H1 (cell line): ENCODE data around the gene RTN4. TPM values are rescaled to one million over a fixed set of nuclear protein-coding genes. Genes with fewer than 3 reads are reported as not detected.

ENCODE experiments used
- CTCF ChIA-PET: fragments of 300-600 bp; sonication (Branson Sonifier 250); formaldehyde crosslinking; loops from one replicate; lab custom pipeline; 2021; ENCODE audit not compliant: partially characterized antibody; lab: Charles Lee
- POLR2A ChIA-PET: fragments of 300-600 bp; sonication (Branson Sonifier 250); formaldehyde crosslinking; loops from one replicate; lab custom pipeline; 2021; ENCODE audit warnings: inconsistent platforms; ENCODE audit not compliant: partially characterized antibody; lab: Charles Lee
- DNase-seq, 2 experiments: peaks; one replicate each; pipeline versions ENCODE4 v3.0.0 to v3.0.0-alpha.2; 2010 to 2022; ENCODE audit warnings: low spot score in 2 of 2, low read depth in 1 of 2, mixed read lengths in 1 of 2
- FAIRE-seq: peaks from 2 replicates; lab custom pipeline; 2011; peaks lifted over from hg19 to GRCh38; lab: Jason Lieb, UNC
- H2AFZ ChIP-seq: 2 replicates; pipeline ENCODE4 v1.8.1; 2012; ENCODE audit warnings: low read length, inconsistent platforms
- H2AK5ac ChIP-seq: 2 replicates; pipeline ENCODE4 v1.6.1; 2013; ENCODE audit warnings: low read depth, low read length
- H2BK120ac ChIP-seq: replicated peaks from 2 replicates; pipeline ENCODE3; 2013; ENCODE audit warnings: low read depth, low read length, inconsistent platforms
- H2BK12ac ChIP-seq: 2 replicates; pipeline ENCODE4 v1.6.1; 2013; ENCODE audit warnings: low read depth, low read length
- H2BK15ac ChIP-seq: 2 replicates; pipeline ENCODE4 v1.6.1; 2013; ENCODE audit warnings: low read length
- H2BK20ac ChIP-seq: 2 replicates; pipeline ENCODE4 v1.6.1; 2013; ENCODE audit warnings: low read length
- H2BK5ac ChIP-seq: 2 replicates; pipeline ENCODE4 v1.6.1; 2013; ENCODE audit warnings: low read depth, low read length
- H3K14ac ChIP-seq: 2 replicates; pipeline ENCODE4 v1.6.1; 2013; ENCODE audit warnings: inconsistent platforms; ENCODE audit not compliant: insufficient read length
- H3K18ac ChIP-seq: 2 replicates; pipeline ENCODE4 v1.6.1; 2013; ENCODE audit warnings: low read length; ENCODE audit errors: extremely low read depth
- H3K23ac ChIP-seq: 2 replicates; pipeline ENCODE4 v1.6.1; 2013; ENCODE audit warnings: inconsistent platforms; ENCODE audit not compliant: insufficient read length
- H3K23me2 ChIP-seq: 2 replicates; pipeline ENCODE4 v1.6.1; 2013; ENCODE audit warnings: low read depth, low read length
- H3K27ac ChIP-seq: 2 replicates; pipeline ENCODE4 v1.6.1; 2011; ENCODE audit warnings: low read depth, low read length, inconsistent platforms
- H3K27me3 ChIP-seq, 4 experiments: replicated peaks in 1 of 4; 1 replicate in 1 of 4; 2 replicates in 3 of 4; pipeline versions ENCODE4 v1.6.1 to v1.8.1; 2011 to 2013; ENCODE audit warnings: low read length in 3 of 4, mild to moderate bottlenecking in 3 of 4, inconsistent platforms in 2 of 4, mixed read lengths in 2 of 4, moderate library complexity in 1 of 4; ENCODE audit not compliant: control insufficient read depth in 3 of 4, insufficient read depth in 3 of 4; ENCODE audit errors: extremely low read depth in 1 of 4
- H3K36me3 ChIP-seq, 4 experiments: 2 replicates each; pipeline versions ENCODE4 v1.6.1 to v1.8.1; 2011 to 2013; ENCODE audit warnings: mild to moderate bottlenecking in 4 of 4, low read length in 3 of 4, moderate library complexity in 2 of 4, control low read depth in 1 of 4, inconsistent platforms in 1 of 4; ENCODE audit not compliant: insufficient read depth in 4 of 4, control insufficient read depth in 2 of 4
- H3K4ac ChIP-seq: replicated peaks from 2 replicates; pipeline ENCODE3; 2013; ENCODE audit warnings: low read length, low read depth, mixed read lengths, inconsistent platforms; ENCODE audit not compliant: insufficient read length
- H3K4me1 ChIP-seq, 4 experiments: replicated peaks in 1 of 4; 1 replicate in 1 of 4; 2 replicates in 3 of 4; pipeline versions ENCODE4 v1.6.1 to v1.8.1; 2011 to 2013; ENCODE audit warnings: low read length in 3 of 4, inconsistent platforms in 2 of 4, mixed read lengths in 1 of 4; ENCODE audit not compliant: insufficient read depth in 4 of 4, control insufficient read depth in 3 of 4
- H3K4me2 ChIP-seq, 2 experiments: 2 replicates each; pipeline versions ENCODE4 v1.6.1 to v1.8.1; 2011 to 2013; ENCODE audit warnings: low read depth in 2 of 2, low read length in 2 of 2, control low read depth in 1 of 2, inconsistent platforms in 1 of 2, mild to moderate bottlenecking in 1 of 2; ENCODE audit not compliant: insufficient read depth in 1 of 2
- H3K4me3 ChIP-seq, 4 experiments: fragments of 200-600, 300-600 bp in 1 of 4; sonication (generic), shearing (Covaris generic), sonication (Bioruptor Twin) in 1 of 4; 2 replicates each; pipeline versions ENCODE4 v1.5.1 to v1.8.1; 2011 to 2016; ENCODE audit warnings: low read length in 4 of 4, low read depth in 3 of 4, control low read depth in 2 of 4, inconsistent platforms in 2 of 4, mild to moderate bottlenecking in 2 of 4, mixed read lengths in 1 of 4, moderate library complexity in 1 of 4; ENCODE audit not compliant: insufficient read depth in 2 of 4; ENCODE audit errors: extremely low read depth in 1 of 4
- H3K56ac ChIP-seq: replicated peaks from 2 replicates; pipeline ENCODE3; 2013; ENCODE audit warnings: low read depth, mild to moderate bottlenecking, mixed read lengths, low read length, inconsistent platforms; ENCODE audit not compliant: insufficient read length
- H3K79me1 ChIP-seq: 2 replicates; pipeline ENCODE4 v1.6.1; 2013; ENCODE audit warnings: low read depth, low read length, control low read depth
- H3K79me2 ChIP-seq, 2 experiments: 2 replicates each; pipeline versions ENCODE4 v1.6.1 to v1.8.1; 2012 to 2013; ENCODE audit warnings: low read length in 2 of 2, mild to moderate bottlenecking in 2 of 2, inconsistent platforms in 1 of 2; ENCODE audit not compliant: insufficient read depth in 2 of 2, control insufficient read depth in 1 of 2
- H3K9ac ChIP-seq, 4 experiments: replicated peaks in 1 of 4; 1 replicate in 1 of 4; 2 replicates in 3 of 4; pipeline versions ENCODE4 v1.6.1 to v1.8.1; 2011 to 2013; ENCODE audit warnings: low read depth in 3 of 4, low read length in 3 of 4, control low read depth in 2 of 4, mild to moderate bottlenecking in 2 of 4, moderate library complexity in 2 of 4, inconsistent platforms in 1 of 4; ENCODE audit errors: extremely low read depth in 1 of 4
- H3K9me3 ChIP-seq, 2 experiments: 2 replicates each; pipeline versions ENCODE4 v1.6.1 to v1.8.1; 2012 to 2013; ENCODE audit warnings: mild to moderate bottlenecking in 2 of 2, moderate library complexity in 2 of 2, control low read depth in 1 of 2, inconsistent platforms in 1 of 2, low read depth in 1 of 2, low read length in 1 of 2, mixed read lengths in 1 of 2; ENCODE audit not compliant: insufficient read depth in 2 of 2
- H4K20me1 ChIP-seq, 2 experiments: replicated peaks in 1 of 2; 2 replicates each; pipeline versions ENCODE3 to v1.8.1; 2011 to 2013; ENCODE audit warnings: inconsistent platforms in 2 of 2, low read length in 2 of 2, mild to moderate bottlenecking in 1 of 2; ENCODE audit not compliant: insufficient read depth in 2 of 2, control insufficient read depth in 1 of 2
- H4K5ac ChIP-seq: 2 replicates; pipeline ENCODE4 v1.6.1; 2013; ENCODE audit warnings: low read length, low read depth, mixed read lengths, inconsistent platforms; ENCODE audit not compliant: insufficient read length
- H4K8ac ChIP-seq: 2 replicates; pipeline ENCODE4 v1.8.0; 2013; ENCODE audit warnings: mild to moderate bottlenecking, moderate library complexity, low read length, inconsistent platforms; ENCODE audit not compliant: insufficient read depth; ENCODE audit errors: extremely low read depth
- H4K91ac ChIP-seq: replicated peaks from 2 replicates; pipeline ENCODE3; 2013; ENCODE audit warnings: low read length, mixed read lengths, inconsistent platforms; ENCODE audit not compliant: insufficient read length
- BCL11A ChIP-seq, 2 experiments: IDR thresholded peaks; one replicate each; pipeline ENCODE4 v1.6.1; 2011; ENCODE audit warnings: low read depth in 2 of 2, low read length in 2 of 2, mild to moderate bottlenecking in 2 of 2
- BRCA1 ChIP-seq: IDR thresholded peaks from 2 replicates; pipeline ENCODE4 v1.6.1; 2012; ENCODE audit warnings: low read depth, low read length, improper control_type of control experiment
- CTBP2 ChIP-seq: IDR thresholded peaks from 2 replicates; pipeline ENCODE4 v1.7.0; 2011; ENCODE audit warnings: borderline replicate concordance, mild to moderate bottlenecking, moderate library complexity, mixed read lengths, low read length; ENCODE audit not compliant: insufficient read depth, insufficient read length
- EP300 ChIP-seq, 2 experiments: IDR thresholded peaks; 1 replicate in 1 of 2; 2 replicates in 1 of 2; pipeline ENCODE4 v1.6.1; 2011 to 2012; ENCODE audit warnings: low read depth in 2 of 2, low read length in 2 of 2, mild to moderate bottlenecking in 2 of 2, borderline replicate concordance in 1 of 2, inconsistent platforms in 1 of 2, moderate library complexity in 1 of 2
- EZH2 ChIP-seq: fragments of 200-600 bp; sonication (generic); IDR thresholded peaks from 2 replicates; pipeline ENCODE4 v1.7.1; 2012; ENCODE audit warnings: low read depth, mild to moderate bottlenecking, moderate library complexity, low read length, inconsistent platforms; ENCODE audit not compliant: severe bottlenecking
- GABPA ChIP-seq: IDR thresholded peaks from 2 replicates; pipeline ENCODE4 v1.6.1; 2011; ENCODE audit warnings: mild to moderate bottlenecking, low read length, moderate library complexity, borderline replicate concordance; ENCODE audit not compliant: insufficient read depth
- JUN ChIP-seq: IDR thresholded peaks from 2 replicates; pipeline ENCODE4 v1.6.1; 2011; ENCODE audit warnings: low read depth, mild to moderate bottlenecking, improper control_type of control experiment, low read length
- KDM5A ChIP-seq: fragments of 200-600 bp; IDR thresholded peaks from 2 replicates; pipeline ENCODE4 v1.7.1; 2012; ENCODE audit warnings: mild to moderate bottlenecking, low read length, inconsistent platforms, mixed read lengths
- POLR2A ChIP-seq, 2 experiments: IDR thresholded peaks; 1 replicate in 1 of 2; 2 replicates in 1 of 2; pipeline ENCODE4 v1.6.1; 2011; ENCODE audit warnings: low read depth in 2 of 2, low read length in 2 of 2, mild to moderate bottlenecking in 2 of 2; ENCODE audit errors: control extremely low read depth in 1 of 2
- POLR2AphosphoS5 ChIP-seq: IDR thresholded peaks from 2 replicates; pipeline ENCODE4 v1.6.1; 2011; ENCODE audit warnings: low read depth, low read length
- POU5F1 ChIP-seq: IDR thresholded peaks from 2 replicates; pipeline ENCODE4 v1.6.1; 2011; ENCODE audit warnings: low read depth, mild to moderate bottlenecking, low read length, moderate library complexity
- WGBS, 2 experiments: shearing (Covaris generic) in 1 of 2; methylation state at CpG; one replicate each; pipeline versions ENCODE4 v1.1.6 to v1.1.7; 2013 to 2015; ENCODE audit warnings: low lambda C conversion rate in 2 of 2, mixed read lengths in 2 of 2, inconsistent platforms in 1 of 2, low coverage in 1 of 2, missing lambda C conversion rate in 1 of 2; ENCODE audit not compliant: insufficient replicate concordance in 2 of 2, insufficient coverage in 1 of 2, insufficient read length in 1 of 2; ENCODE audit errors: extremely low coverage in 1 of 2, missing lambda C conversion rate in 1 of 2; 5-methylcytosine and 5-hydroxymethylcytosine counted together
- polyA plus RNA-seq, 7 experiments: library from polyadenylated mRNA; depleted of rRNA in 3 of 7; stranded (reverse) in 5 of 7; unstranded in 2 of 7; fragments of >200 nt in 5 of 7; fragments of 200-250 nt in 2 of 7; gene quantifications; 1 replicate in 5 of 7; 2 replicates in 1 of 7; 4 replicates in 1 of 7; pipeline versions ENCODE4 v1.2.1 to v1.2.3, GENCODE V29; 2011 to 2013; ENCODE audit warnings: missing spikeins in 2 of 7, mixed read lengths in 2 of 7
- total RNA-seq: library from RNA; stranded (reverse); fragmentation: NEBNext Ultra II Directional; extraction: Animal tissue kit (Norgen Biotek cat#: 25700); gene quantifications from 2 replicates; pipeline ENCODE4 v1.2.1, GENCODE V29; 2021
- TF ChIP-seq, protein P1 (sequence below): IDR thresholded peaks from 2 replicates; pipeline ENCODE4 v1.6.1; 2011; ENCODE audit warnings: low read length, improper control_type of control experiment

RTN4 gene
- total and polyA plus RNA-seq, 2 of the 8 experiments (the other 6 are each of a cell fraction or from before 2014, with no cell fraction given) = 179 to 242 TPM

DNA sequence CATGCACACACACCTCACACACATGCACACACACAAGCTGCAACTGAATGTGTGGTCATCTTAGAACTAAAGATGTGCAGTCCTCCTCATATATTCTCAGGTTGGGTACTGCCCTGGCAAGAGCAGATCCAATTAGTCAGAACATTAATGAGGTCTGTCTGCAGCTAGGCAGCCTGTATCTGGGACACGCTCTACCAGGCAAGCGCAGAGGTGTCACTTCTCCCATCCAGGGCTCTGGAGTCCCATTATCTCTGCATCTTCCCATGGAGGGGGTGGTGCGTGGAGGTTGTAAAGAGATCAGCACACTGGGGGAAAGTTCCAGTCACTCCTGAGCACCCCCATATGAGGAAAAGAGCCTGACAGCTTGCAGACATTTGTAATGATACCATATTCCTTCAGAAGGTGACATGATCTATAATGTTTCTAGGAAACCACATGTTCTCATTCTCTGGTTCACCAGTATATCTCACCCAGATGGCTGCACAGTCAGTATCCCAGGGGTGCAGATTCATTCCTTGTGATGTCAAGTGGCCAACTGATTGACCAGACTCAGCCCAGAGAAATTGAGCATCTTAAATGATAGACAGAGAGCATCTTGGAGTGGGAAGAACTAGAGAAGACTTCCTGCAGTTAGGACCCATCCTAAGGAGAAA is 95.4 kb downstream of the RTN4 start:
- 95% methylated on average over 3 of the region's 3 CpGs; no CpG with 5 or more reads in 1 of the 2 experiments for WGBS, 2 experiments
- Histone ChIP-seq H3K18ac (no peak overlapping the region), H3K27ac (no peak overlapping the region), H2AK5ac (no peak overlapping the region), H2BK12ac (no peak overlapping the region), H2BK20ac (no peak overlapping the region), H4K8ac (peak overlapping the region; percentile 60; the same call in 1 of the 2 replicates), H3K14ac (no peak overlapping the region), H3K36me3 (no peaks in the 10 kb centered on the region), H3K23ac (no peak overlapping the region), H3K79me2 (no peaks in the 10 kb centered on the region), H4K20me1 (peaks cover 0 to 2% of the 10 kb centered on the region in 2 experiments), H4K91ac (no peak overlapping the region), H3K4ac (no peak overlapping the region), H2BK15ac (no peak overlapping the region), H3K79me1 (no peaks in the 10 kb centered on the region), H3K9ac (no peak overlapping the region), H3K9me3 (no peaks in the 10 kb centered on the region), H3K56ac (no peak overlapping the region), H4K5ac (no peak overlapping the region), H3K4me2 (no peak overlapping the region), H2BK120ac (no peak overlapping the region), H3K4me3 (no peak overlapping the region), H3K27me3 (no peaks in the 10 kb centered on the region), H3K4me1 (peaks cover 2 to 7% (median 4%) of the 10 kb centered on the region in 4 experiments; a peak in 4 of 7 replicates), H2BK5ac (no peak overlapping the region), H3K23me2 (no peaks in the 10 kb centered on the region), H2AFZ (no peak overlapping the region)
- FAIRE-seq = no peak
- ChIA-PET CTCF (interaction anchor here (1.6 kb wide), 1 partner anchor 214 kb away, joined by 4 read pairs; no protein-coding TSS in a partner anchor), POLR2A (no interaction called here)
- DNase-seq = no peak
- TF ChIP-seq GABPA (no peak), EP300 (IDR thresholded peaks at IDR 0.05; ENCODE audit: borderline replicate concordance in 1 of 2, low read depth in 2 of 2, low read length in 2 of 2) (no peak), JUN (no peak), CTBP2 (no peak), BRCA1 (no peak), POLR2AphosphoS5 (no peak), POU5F1 (no peak), POLR2A (IDR thresholded peaks at IDR 0.05; ENCODE audit: control extremely low read depth in 1 of 2, low read depth in 2 of 2, low read length in 2 of 2) (no peak), KDM5A (no peak), EZH2 (no peak), BCL11A (IDR thresholded peaks at IDR 0.05; ENCODE audit: low read depth in 2 of 2, low read length in 2 of 2) (no peak)
- TF ChIP-seq, protein P1, sequence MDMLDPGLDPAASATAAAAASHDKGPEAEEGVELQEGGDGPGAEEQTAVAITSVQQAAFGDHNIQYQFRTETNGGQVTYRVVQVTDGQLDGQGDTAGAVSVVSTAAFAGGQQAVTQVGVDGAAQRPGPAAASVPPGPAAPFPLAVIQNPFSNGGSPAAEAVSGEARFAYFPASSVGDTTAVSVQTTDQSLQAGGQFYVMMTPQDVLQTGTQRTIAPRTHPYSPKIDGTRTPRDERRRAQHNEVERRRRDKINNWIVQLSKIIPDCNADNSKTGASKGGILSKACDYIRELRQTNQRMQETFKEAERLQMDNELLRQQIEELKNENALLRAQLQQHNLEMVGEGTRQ = no peak
